K562 (cell line): ENCODE results near the gene DRD2.

Source experiments
- ERF ChIP-seq: fragments of 450-650 bp; formaldehyde crosslinking; IDR thresholded peaks from 2 replicates; pipeline ENCODE4 v1.4.0; 2020; ENCODE audit warnings: mild to moderate bottlenecking, mixed read lengths
- ZNF282 ChIP-seq: sonication (generic); formaldehyde crosslinking; IDR thresholded peaks from 2 replicates; pipeline ENCODE4 v1.8.1; 2023; ENCODE audit warnings: missing genetic modification reagents

DNA sequence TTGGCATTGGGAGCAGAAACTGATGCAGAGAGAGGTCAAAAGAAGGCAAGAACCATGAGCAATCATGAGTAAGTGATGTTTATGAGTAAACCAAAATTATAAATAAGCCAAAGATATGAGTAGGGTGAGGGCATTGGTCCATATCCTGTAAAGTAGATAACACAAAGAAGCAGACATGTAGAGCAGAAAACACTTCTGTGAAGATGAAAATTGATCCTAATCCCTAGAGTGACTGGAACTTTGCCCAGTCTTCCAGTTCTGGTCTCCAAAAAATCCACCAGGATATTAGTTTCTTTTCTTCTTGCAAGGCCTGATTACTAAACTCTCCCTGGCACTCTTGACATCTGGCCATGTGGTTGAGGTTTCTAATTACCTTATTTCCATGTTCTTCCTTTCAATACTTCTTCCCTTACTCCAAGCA, 13.7 kb upstream of the DRD2 start:
- no peak for TF ChIP-seq ERF (CRISPR knock-in tag)
- TF ChIP-seq ZNF282, result no peak
